DND-41 (cell line): ENCODE data around the gene EPHX1.

Source experiments
- ATAC-seq: fragments of 200-7000 bp; cut with Tn5 transposase; 3 replicates; pipeline ENCODE4 v1.9.1; 2021; ENCODE audit warnings: low read depth; ENCODE audit not compliant: insufficient read depth
- DNase-seq: peaks from one replicate; pipeline ENCODE4 v3.0.0-alpha.2; 2020
- H2AFZ ChIP-seq: 2 replicates; pipeline ENCODE4 v1.6.0; 2012; ENCODE audit warnings: low read depth, low read length
- H3K27ac ChIP-seq: 2 replicates; pipeline ENCODE4 v1.5.1; 2012; ENCODE audit warnings: low read length, inconsistent platforms
- H3K27me3 ChIP-seq: fragments of 200-600 bp; sonication (generic); 2 replicates; pipeline ENCODE4 v1.6.0; 2012; ENCODE audit warnings: low read length, mild to moderate bottlenecking, inconsistent platforms; ENCODE audit not compliant: insufficient read depth, poor library complexity
- H3K36me3 ChIP-seq: 2 replicates; pipeline ENCODE4 v1.5.1; 2012; ENCODE audit warnings: low read length, inconsistent platforms; ENCODE audit not compliant: insufficient read depth
- H3K4me1 ChIP-seq: 2 replicates; pipeline ENCODE4 v1.5.1; 2012; ENCODE audit warnings: mild to moderate bottlenecking, low read length; ENCODE audit not compliant: insufficient read depth
- H3K4me2 ChIP-seq: 2 replicates; pipeline ENCODE4 v1.6.0; 2012; ENCODE audit warnings: mild to moderate bottlenecking, moderate library complexity, low read length, inconsistent platforms; ENCODE audit not compliant: insufficient read depth
- H3K4me3 ChIP-seq, 2 experiments: fragments of 200-600 bp in 1 of 2; shearing (Covaris generic) in 1 of 2; 2 replicates each; pipeline ENCODE4 v1.5.1; 2012 to 2016; ENCODE audit warnings: inconsistent platforms in 2 of 2, low read length in 2 of 2, mild to moderate bottlenecking in 2 of 2, low read depth in 1 of 2, moderate library complexity in 1 of 2
- H3K79me2 ChIP-seq: 2 replicates; pipeline ENCODE4 v1.6.0; 2012; ENCODE audit warnings: low read length, inconsistent platforms; ENCODE audit not compliant: insufficient read depth
- H3K9ac ChIP-seq: 2 replicates; pipeline ENCODE4 v1.6.0; 2012; ENCODE audit warnings: low read depth, mild to moderate bottlenecking, inconsistent platforms, low read length, moderate library complexity
- H3K9me3 ChIP-seq: 2 replicates; pipeline ENCODE4 v1.5.1; 2012; ENCODE audit warnings: low read length, moderate library complexity, mild to moderate bottlenecking, inconsistent platforms; ENCODE audit not compliant: insufficient read depth, severe bottlenecking
- H4K20me1 ChIP-seq: 2 replicates; pipeline ENCODE4 v1.6.0; 2012; ENCODE audit warnings: low read length; ENCODE audit not compliant: insufficient read depth
- CTCF ChIP-seq: IDR thresholded peaks from 2 replicates; pipeline ENCODE4 v1.5.1; 2012; ENCODE audit warnings: borderline replicate concordance, low read length, moderate library complexity, mild to moderate bottlenecking; ENCODE audit not compliant: poor library complexity, severe bottlenecking; ENCODE audit errors: extremely low read depth
- EZH2 ChIP-seq: IDR thresholded peaks from 3 replicates; pipeline ENCODE4 v1.6.1; 2012; ENCODE audit warnings: borderline replicate concordance, low read depth, mild to moderate bottlenecking, moderate library complexity, low read length, inconsistent platforms; ENCODE audit not compliant: severe bottlenecking

The EPHX1 gene

GRCh38 chr1:225862581-225862950 is 52.6 kb downstream of the EPHX1 start:
- Histone ChIP-seq H2AFZ (no peak overlapping the region), H3K27me3 (no peaks in the 10 kb centered on the region), H3K27ac (no peak overlapping the region), H4K20me1 (no peaks in the 10 kb centered on the region), H3K4me1 (peaks cover 14% of the 10 kb centered on the region), H3K36me3 (peaks cover 7% of the 10 kb centered on the region), H3K9ac (no peak overlapping the region), H3K79me2 (no peaks in the 10 kb centered on the region), H3K9me3 (no peaks in the 10 kb centered on the region), H3K4me3 (no peak overlapping the region), H3K4me2 (no peak overlapping the region)
- no peak for DNase-seq
- TF ChIP-seq EZH2: no peak
- TF ChIP-seq CTCF: no peak
- no peak for ATAC-seq

GRCh38 chr1:225863167-225863566 is 53.2 kb downstream of the EPHX1 start:
- H3K36me3 ChIP-seq: peaks cover 7% of the 10 kb centered on the region
- H2AFZ ChIP-seq: no peak overlapping the region

GRCh38 chr1:225865514-225865913 is 55.6 kb downstream of the EPHX1 start:
- no peak overlapping the region for H3K27ac ChIP-seq
- H3K9me3 ChIP-seq: no peaks in the 10 kb centered on the region
- TF ChIP-seq EZH2 (no peak), CTCF (no peak)
- H3K4me3 ChIP-seq: no peak overlapping the region
- no peaks in the 10 kb centered on the region for H4K20me1 ChIP-seq
- H3K4me1 ChIP-seq: peaks cover 14% of the 10 kb centered on the region
- H3K4me2 ChIP-seq: no peak overlapping the region
- no peaks in the 10 kb centered on the region for H3K79me2 ChIP-seq
- no peak overlapping the region for H3K9ac ChIP-seq
- H3K36me3 ChIP-seq: peaks cover 7% of the 10 kb centered on the region
- H3K27me3 ChIP-seq: no peaks in the 10 kb centered on the region
- ATAC-seq (no peak), DNase-seq (no peak)
- H2AFZ ChIP-seq: no peak overlapping the region

More at GRCh38 chr1:225863167-225863566, 53.2 kb downstream of the EPHX1 start:
- Histone ChIP-seq H3K79me2 (no peaks in the 10 kb centered on the region), H3K4me2 (no peak overlapping the region), H3K9me3 (no peaks in the 10 kb centered on the region), H3K4me3 (no peak overlapping the region), H3K9ac (no peak overlapping the region), H4K20me1 (no peaks in the 10 kb centered on the region), H3K27me3 (no peaks in the 10 kb centered on the region), H3K4me1 (peaks cover 14% of the 10 kb centered on the region), H3K27ac (no peak overlapping the region)
- no peak for ATAC-seq
- DNase-seq: no peak
- TF ChIP-seq CTCF (no peak), EZH2 (no peak)
